Measurements from ENCODE around the gene ESYT1. TPM values are rescaled to one million over a fixed set of nuclear protein-coding genes. Genes with fewer than 3 reads are reported as not detected.

The ESYT1 gene
- total RNA-seq, 1 experiment from 2014 or later, result 111 TPM

DNA sequence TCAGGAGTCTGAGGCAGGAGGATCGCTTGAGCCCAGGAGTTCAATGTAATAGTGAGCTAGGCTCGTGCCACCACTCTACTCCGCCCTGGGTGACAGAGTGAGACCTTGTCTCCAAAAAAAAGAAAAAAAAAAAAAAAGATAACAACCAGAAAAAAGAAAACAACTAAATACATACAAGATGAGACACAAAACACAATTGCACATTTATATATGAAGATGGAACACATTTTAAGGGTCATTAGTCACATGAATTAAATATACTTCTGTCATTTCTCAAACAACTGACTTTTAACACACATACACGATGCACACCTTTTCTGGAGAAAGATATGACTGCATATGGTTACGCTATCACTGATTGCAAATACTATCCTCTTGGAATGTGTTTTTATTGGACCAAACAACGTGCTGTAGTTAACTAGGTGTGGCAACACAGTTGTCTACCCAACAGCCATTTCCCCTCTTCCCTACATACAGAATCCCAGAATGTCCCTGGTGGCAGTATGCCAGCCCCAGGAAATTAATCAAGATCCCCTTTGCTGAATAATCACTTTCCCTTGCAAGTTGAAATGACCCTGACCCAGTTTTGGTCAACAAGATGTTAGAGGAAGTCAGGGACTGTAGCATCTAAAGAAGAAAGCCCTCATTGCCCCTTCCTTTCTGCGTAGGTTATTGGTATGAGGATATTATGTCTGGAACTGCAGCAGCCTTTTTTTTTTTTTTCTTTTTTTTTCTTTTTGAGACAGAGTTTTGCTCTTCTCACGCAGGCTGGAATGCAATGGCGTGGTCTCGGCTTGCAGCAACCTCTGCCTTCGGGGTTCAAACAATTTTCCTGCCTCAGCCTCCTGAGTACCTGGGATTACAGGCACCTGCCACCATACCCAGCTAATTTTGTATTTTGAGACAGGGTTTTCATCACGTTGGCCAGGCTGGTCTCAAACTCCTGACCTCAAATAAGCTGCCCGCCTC is 18.7 kb downstream of the ESYT1 start:
- TF ChIP-seq, protein P1, sequence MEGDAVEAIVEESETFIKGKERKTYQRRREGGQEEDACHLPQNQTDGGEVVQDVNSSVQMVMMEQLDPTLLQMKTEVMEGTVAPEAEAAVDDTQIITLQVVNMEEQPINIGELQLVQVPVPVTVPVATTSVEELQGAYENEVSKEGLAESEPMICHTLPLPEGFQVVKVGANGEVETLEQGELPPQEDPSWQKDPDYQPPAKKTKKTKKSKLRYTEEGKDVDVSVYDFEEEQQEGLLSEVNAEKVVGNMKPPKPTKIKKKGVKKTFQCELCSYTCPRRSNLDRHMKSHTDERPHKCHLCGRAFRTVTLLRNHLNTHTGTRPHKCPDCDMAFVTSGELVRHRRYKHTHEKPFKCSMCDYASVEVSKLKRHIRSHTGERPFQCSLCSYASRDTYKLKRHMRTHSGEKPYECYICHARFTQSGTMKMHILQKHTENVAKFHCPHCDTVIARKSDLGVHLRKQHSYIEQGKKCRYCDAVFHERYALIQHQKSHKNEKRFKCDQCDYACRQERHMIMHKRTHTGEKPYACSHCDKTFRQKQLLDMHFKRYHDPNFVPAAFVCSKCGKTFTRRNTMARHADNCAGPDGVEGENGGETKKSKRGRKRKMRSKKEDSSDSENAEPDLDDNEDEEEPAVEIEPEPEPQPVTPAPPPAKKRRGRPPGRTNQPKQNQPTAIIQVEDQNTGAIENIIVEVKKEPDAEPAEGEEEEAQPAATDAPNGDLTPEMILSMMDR (conservative IDR thresholded peaks at IDR 0.05), result no peak
- H3K23me2 ChIP-seq (ENCODE audit: insufficient read length, low read depth, low read length, poor library complexity, severe bottlenecking), result peaks cover 3% of the 10 kb centered on the region
- no peak overlapping the region for H3K4me2 ChIP-seq (ENCODE audit: insufficient read depth, insufficient read length, low read length)
- H2BK120ac ChIP-seq (ENCODE audit: low read depth, low read length, poor library complexity, severe bottlenecking), result no peak overlapping the region
- H3K4ac ChIP-seq (ENCODE audit: low read depth, low read length), result no peak overlapping the region
- H2AK5ac ChIP-seq (ENCODE audit: insufficient read length, low read length), result no peak overlapping the region
- no peak overlapping the region for H3K27ac ChIP-seq (ENCODE audit: insufficient read length, low read depth, low read length)
- no peak overlapping the region for H2AFZ ChIP-seq (ENCODE audit: low read length)
- H3K14ac ChIP-seq (ENCODE audit: insufficient read depth, low read length), result no peak overlapping the region
- H3K56ac ChIP-seq (ENCODE audit: insufficient read length, low read depth, low read length), result no peak overlapping the region
- no peaks in the 10 kb centered on the region for H3K79me2 ChIP-seq (ENCODE audit: insufficient read depth, low read length)
- no peak overlapping the region for H2BK15ac ChIP-seq (ENCODE audit: low read depth, low read length)
- peaks cover 17 to 45% (median 44%) of the 10 kb centered on the region in 3 experiments; a peak in 6 of 7 replicates for H3K36me3 Mint-ChIP-seq (ENCODE audit: insufficient read depth in 1 of 3, low read depth in 3 of 3)
- no peak for DNase-seq
- no peaks in the 10 kb centered on the region; a peak in 1 of 5 replicates for H3K9me3 Mint-ChIP-seq
- no peak overlapping the region for H2BK5ac ChIP-seq (ENCODE audit: insufficient read length, low read length)
- no peak overlapping the region for H3T11ph ChIP-seq (ENCODE audit: low read length)
- no peak overlapping the region for H3K9ac ChIP-seq (ENCODE audit: extremely low read depth, insufficient read length, low read length)
- H2BK12ac ChIP-seq (ENCODE audit: insufficient read length, low read depth, low read length), result no peak overlapping the region
- no peak overlapping the region for H4K91ac ChIP-seq (ENCODE audit: insufficient read length, low read depth, low read length)
- H3K4me1 Mint-ChIP-seq, result peaks cover 5 to 6% of the 10 kb centered on the region in 2 experiments
- no peak overlapping the region for H2BK20ac ChIP-seq (ENCODE audit: low read depth, low read length, poor library complexity, severe bottlenecking)
- no peak overlapping the region for H3K18ac ChIP-seq (ENCODE audit: insufficient read length, low read depth, low read length)
- H3K27me3 ChIP-seq (ENCODE audit: insufficient read depth, low read length), result no peaks in the 10 kb centered on the region
- no peak overlapping the region for H3K23ac ChIP-seq (ENCODE audit: insufficient read length, low read depth, low read length)
- WGBS (ENCODE audit: extremely low coverage, insufficient read length, low lambda C conversion rate), result no CpG with 5 or more reads among the region's 13 CpGs
- peak overlapping the region in 1 of 3 experiments; percentile 37; a peak in 2 of 7 replicates for H3K27ac Mint-ChIP-seq
- H4K5ac ChIP-seq (ENCODE audit: insufficient read length, low read depth, low read length), result no peak overlapping the region
- no peaks in the 10 kb centered on the region for H4K20me1 ChIP-seq (ENCODE audit: control insufficient read depth, insufficient read depth, insufficient read length)
- H3K4me3 Mint-ChIP-seq, result no peak overlapping the region; a peak in 1 of 5 replicates
- H3K4me1 ChIP-seq (ENCODE audit: insufficient read depth, low read length), result no peaks in the 10 kb centered on the region
- no peaks in the 10 kb centered on the region for H3K79me1 ChIP-seq (ENCODE audit: insufficient read depth, low read depth, low read length, poor library complexity, severe bottlenecking)
- H4K8ac ChIP-seq (replicated peaks; ENCODE audit: insufficient read length, low read depth, low read length), result no peak overlapping the region
- H3K27me3 Mint-ChIP-seq (ENCODE audit: low read depth), result no peaks in the 10 kb centered on the region
- H3K9me3 ChIP-seq (ENCODE audit: control insufficient read depth, low read depth, low read length), result no peaks in the 10 kb centered on the region
